HL-60/S4 treated with phorbol 12-myristate 13-acetate at 8.2 ng/mL for 4 days and 3 days (cell line): Measurements from ENCODE around the gene PLEKHM2.

Experiments
- in situ Hi-C: fragments of 300-500 bp; cut with MboI; formaldehyde crosslinking; loops from 2 replicates; pipeline ENCODE4 v1.15.0; 2022; ENCODE audit warnings: low sequenced_read_pairs

The PLEKHM2 gene

GRCh38 chr1:15737324-15738319 lies 53.5 kb downstream of the PLEKHM2 start:
- in situ Hi-C loops = no loop called here

GRCh38 chr1:15738416-15739113 lies 54.4 kb downstream of the PLEKHM2 start:
- in situ Hi-C loops = no loop called here

- in situ Hi-C loops = no loop called here
Measured at GRCh38 chr1:15739259-15739658, 55.1 kb downstream of the PLEKHM2 start.

- in situ Hi-C loops = no loop called here
Measured at GRCh38 chr1:15739745-15740144, 55.6 kb downstream of the PLEKHM2 start.

- in situ Hi-C loops = no loop called here
Measured at GRCh38 chr1:15740924-15741850, 57.1 kb downstream of the PLEKHM2 start.

GRCh38 chr1:15742339-15742801 lies 58.2 kb downstream of the PLEKHM2 start, which contains the start of gene TMEM82:
TMEM82 (plus strand) TSS chr1:15742499; CDS start chr1:15742560, 61 bp downstream.
- in situ Hi-C loops = no loop called here

GRCh38 chr1:15744122-15744679 lies 60.1 kb downstream of the PLEKHM2 start:
- in situ Hi-C loops = no loop called here

GRCh38 chr1:15747378-15747777 lies 63.3 kb downstream of the PLEKHM2 start:
- in situ Hi-C loops = no loop called here

- in situ Hi-C loops = no loop called here
Measured at GRCh38 chr1:15748264-15748663, 64.1 kb downstream of the PLEKHM2 start.

- in situ Hi-C loops = no loop called here
Measured at GRCh38 chr1:15748690-15749398, 64.7 kb downstream of the PLEKHM2 start.

GRCh38 chr1:15749399-15750291 lies 65.5 kb downstream of the PLEKHM2 start:
- in situ Hi-C loops = no loop called here

- in situ Hi-C loops = no loop called here
Measured at GRCh38 chr1:15750924-15751323, 66.8 kb downstream of the PLEKHM2 start.

GRCh38 chr1:15751717-15752116 lies 67.6 kb downstream of the PLEKHM2 start:
- in situ Hi-C loops = no loop called here

- in situ Hi-C loops = no loop called here
Measured at GRCh38 chr1:15753776-15754175, 69.7 kb downstream of the PLEKHM2 start.

- in situ Hi-C loops = no loop called here
Measured at GRCh38 chr1:15755021-15755645, 71.0 kb downstream of the PLEKHM2 start.

GRCh38 chr1:15755646-15756040 lies 71.5 kb downstream of the PLEKHM2 start:
- in situ Hi-C loops = no loop called here

- in situ Hi-C loops = no loop called here
Measured at GRCh38 chr1:15756143-15757015, 72.3 kb downstream of the PLEKHM2 start.
